ENCODE measurements around the gene SRCAP. TPM values are rescaled to one million over a fixed set of nuclear protein-coding genes. Genes with fewer than 3 reads are reported as not detected.

The SRCAP gene
- total and polyA plus RNA-seq, 2 donors from 2014 or later = 1.6 to 71.9 TPM

GRCh38 chr16:30744183-30744582, 45.2 kb downstream of the SRCAP start:
- TF ChIP-seq CTCF (IDR thresholded peaks at IDR 0.05; ENCODE audit: borderline replicate concordance, extremely low read depth, insufficient read depth) = no peak
- H3K36me3 ChIP-seq (ENCODE audit: control insufficient read depth in 2 of 3, insufficient read depth in 3 of 3, low read length in 3 of 3) = peaks cover 0 to 4% (median 3%) of the 10 kb centered on the region in 3 donors
- intact Hi-C loops (cut with DNase I) = no loop called here
- DNase-seq (no peak), FAIRE-seq (no peak)
- H3K4me3 ChIP-seq (ENCODE audit: low read length in 3 of 3) = no peak overlapping the region
- H3K27me3 ChIP-seq (ENCODE audit: control insufficient read depth, insufficient read depth, low read length) = no peaks in the 10 kb centered on the region
- H3K27ac ChIP-seq (ENCODE audit: low read depth in 2 of 2, low read length in 2 of 2) = no peak overlapping the region
- no peak overlapping the region for H3K9ac ChIP-seq (ENCODE audit: low read length in 3 of 3)
- no peaks in the 10 kb centered on the region for H3K9me3 ChIP-seq (ENCODE audit: control insufficient read depth in 2 of 3, insufficient read depth in 1 of 3, low read length in 3 of 3)
- H3K4me1 ChIP-seq (ENCODE audit: control insufficient read depth in 2 of 3, insufficient read depth in 2 of 3, low read depth in 1 of 3, low read length in 3 of 3) = peaks cover 0 to 8% (median 8%) of the 10 kb centered on the region in 3 donors

GRCh38 chr16:30745082-30745481, 46.1 kb downstream of the SRCAP start:
- intact Hi-C loops (cut with DNase I) = no loop called here
- H3K36me3 ChIP-seq (ENCODE audit: control insufficient read depth in 2 of 3, insufficient read depth in 3 of 3, low read length in 3 of 3) = peaks cover 0 to 4% (median 3%) of the 10 kb centered on the region in 3 donors
- no peak for DNase-seq

GRCh38 chr16:30746638-30747175, 47.7 kb downstream of the SRCAP start:
- H3K4me3 ChIP-seq (ENCODE audit: low read length in 3 of 3) = no peak overlapping the region
- H3K27me3 ChIP-seq (ENCODE audit: control insufficient read depth, insufficient read depth, low read length) = no peaks in the 10 kb centered on the region
- H3K4me1 ChIP-seq (ENCODE audit: control insufficient read depth in 2 of 3, insufficient read depth in 2 of 3, low read depth in 1 of 3, low read length in 3 of 3) = peaks cover 0 to 2% (median under 1%) of the 10 kb centered on the region in 3 donors
- H3K36me3 ChIP-seq (ENCODE audit: control insufficient read depth in 2 of 3, insufficient read depth in 3 of 3, low read length in 3 of 3) = peaks cover 0 to 8% (median 4%) of the 10 kb centered on the region in 3 donors
- intact Hi-C loops (cut with DNase I) = no loop called here
- no peak overlapping the region for H3K9ac ChIP-seq (ENCODE audit: low read length in 3 of 3)
- H3K27ac ChIP-seq (ENCODE audit: low read depth in 2 of 2, low read length in 2 of 2) = no peak overlapping the region
- no peak for DNase-seq
- H3K9me3 ChIP-seq (ENCODE audit: control insufficient read depth in 2 of 3, insufficient read depth in 1 of 3, low read length in 3 of 3) = no peaks in the 10 kb centered on the region
- FAIRE-seq = no peak
- TF ChIP-seq CTCF (IDR thresholded peaks at IDR 0.05; ENCODE audit: borderline replicate concordance, extremely low read depth, insufficient read depth) = no peak

More at GRCh38 chr16:30745082-30745481, 46.1 kb downstream of the SRCAP start:
- no peak overlapping the region for H3K9ac ChIP-seq (ENCODE audit: low read length in 3 of 3)
- no peak overlapping the region for H3K4me3 ChIP-seq (ENCODE audit: low read length in 3 of 3)
- no peaks in the 10 kb centered on the region for H3K9me3 ChIP-seq (ENCODE audit: control insufficient read depth in 2 of 3, insufficient read depth in 1 of 3, low read length in 3 of 3)
- H3K27ac ChIP-seq (ENCODE audit: low read depth in 2 of 2, low read length in 2 of 2) = no peak overlapping the region
- peaks cover 0 to 8% (median 6%) of the 10 kb centered on the region in 3 donors for H3K4me1 ChIP-seq (ENCODE audit: control insufficient read depth in 2 of 3, insufficient read depth in 2 of 3, low read depth in 1 of 3, low read length in 3 of 3)
- H3K27me3 ChIP-seq (ENCODE audit: control insufficient read depth, insufficient read depth, low read length) = no peaks in the 10 kb centered on the region
- no peak for TF ChIP-seq CTCF (IDR thresholded peaks at IDR 0.05; ENCODE audit: borderline replicate concordance, extremely low read depth, insufficient read depth)
- no peak for FAIRE-seq

All from kidney (tissue), 14 donors.